Measurements from ENCODE around the gene RIC8A.

DNA sequence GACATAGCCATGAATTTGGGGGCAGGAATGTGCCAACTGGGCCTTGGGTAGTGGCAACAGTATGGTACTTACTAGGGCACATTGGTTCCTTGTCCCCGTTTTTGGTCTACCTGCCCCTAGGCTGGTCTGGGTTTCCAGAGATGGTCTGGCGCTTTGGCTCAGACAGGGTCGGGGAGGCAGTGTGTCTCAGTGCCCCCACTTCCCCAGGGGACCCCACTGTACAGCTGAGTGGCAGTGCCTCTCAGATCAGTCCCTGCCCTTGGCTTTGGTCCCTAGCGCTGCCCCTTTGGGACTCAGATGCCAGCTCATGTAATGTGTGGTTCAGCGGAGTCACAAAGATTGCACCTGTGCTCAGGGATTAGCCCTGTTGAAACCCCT is 3.3 kb downstream of the RIC8A start:
- TF ChIP-seq, protein P1, sequence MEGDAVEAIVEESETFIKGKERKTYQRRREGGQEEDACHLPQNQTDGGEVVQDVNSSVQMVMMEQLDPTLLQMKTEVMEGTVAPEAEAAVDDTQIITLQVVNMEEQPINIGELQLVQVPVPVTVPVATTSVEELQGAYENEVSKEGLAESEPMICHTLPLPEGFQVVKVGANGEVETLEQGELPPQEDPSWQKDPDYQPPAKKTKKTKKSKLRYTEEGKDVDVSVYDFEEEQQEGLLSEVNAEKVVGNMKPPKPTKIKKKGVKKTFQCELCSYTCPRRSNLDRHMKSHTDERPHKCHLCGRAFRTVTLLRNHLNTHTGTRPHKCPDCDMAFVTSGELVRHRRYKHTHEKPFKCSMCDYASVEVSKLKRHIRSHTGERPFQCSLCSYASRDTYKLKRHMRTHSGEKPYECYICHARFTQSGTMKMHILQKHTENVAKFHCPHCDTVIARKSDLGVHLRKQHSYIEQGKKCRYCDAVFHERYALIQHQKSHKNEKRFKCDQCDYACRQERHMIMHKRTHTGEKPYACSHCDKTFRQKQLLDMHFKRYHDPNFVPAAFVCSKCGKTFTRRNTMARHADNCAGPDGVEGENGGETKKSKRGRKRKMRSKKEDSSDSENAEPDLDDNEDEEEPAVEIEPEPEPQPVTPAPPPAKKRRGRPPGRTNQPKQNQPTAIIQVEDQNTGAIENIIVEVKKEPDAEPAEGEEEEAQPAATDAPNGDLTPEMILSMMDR (IDR thresholded peaks at IDR 0.05) = no peak
- TF ChIP-seq POLR2AphosphoS5 (IDR thresholded peaks at IDR 0.05) = no peak
- TF ChIP-seq POLR2A (IDR thresholded peaks at IDR 0.05) = no peak

All from sigmoid colon (tissue), 4 donors.